Measurements from ENCODE around the gene GNAZ.

Gene GNAZ

DNA sequence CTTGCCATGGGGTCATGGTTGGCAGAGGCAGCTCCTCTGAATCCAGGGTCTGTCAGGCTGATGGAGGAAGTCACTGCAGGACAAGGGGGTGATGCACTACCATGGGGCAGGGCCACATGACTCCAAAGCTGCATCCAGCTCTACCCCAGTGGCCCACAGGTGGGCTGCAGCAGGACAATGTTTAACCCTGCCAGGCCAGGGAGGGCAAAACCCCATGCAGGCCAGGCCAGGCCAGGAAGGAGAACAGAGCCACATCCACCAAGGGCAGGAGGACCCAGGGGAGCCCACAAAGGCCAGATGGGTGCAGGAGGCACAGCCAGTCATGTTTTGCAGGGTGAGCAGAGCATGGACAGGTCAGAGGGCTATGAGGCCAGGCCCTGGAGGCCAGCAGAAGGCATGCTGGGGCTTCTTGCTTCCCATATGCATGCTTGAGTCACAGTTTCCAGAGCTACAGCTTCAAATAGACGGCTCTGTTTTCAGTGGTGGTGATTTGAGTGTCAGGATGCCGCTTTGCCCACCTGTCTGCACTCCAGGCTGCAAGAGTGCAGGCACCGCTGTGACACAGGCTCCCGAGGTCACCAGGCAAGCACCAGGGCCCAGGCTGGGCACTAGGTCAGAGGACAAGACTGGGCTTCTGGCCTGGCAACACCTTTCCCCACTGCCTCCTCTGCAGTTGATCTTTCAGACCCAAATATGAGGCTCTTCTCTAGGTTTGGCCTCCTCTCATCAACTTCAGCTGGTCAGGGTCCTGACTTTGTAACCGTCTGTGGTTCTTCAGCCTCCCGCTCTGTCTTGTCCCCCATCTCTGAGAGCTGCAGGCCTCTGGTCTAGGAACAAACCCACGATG, 48.6 kb downstream of the GNAZ start:
- ChIA-PET CTCF (no interaction called here), POLR2A (interaction anchor here (0.8 kb wide), 1 partner anchor 10 kb away, joined by 4 read pairs; no protein-coding TSS in a partner anchor)
- TF ChIP-seq HDGF (IDR thresholded peaks at IDR 0.05; ENCODE audit: borderline replicate concordance) (no peak), SP1 (IDR thresholded peaks at IDR 0.05) (no peak), LEF1 (IDR thresholded peaks at IDR 0.05; ENCODE audit: borderline replicate concordance) (no peak), ARNT (IDR thresholded peaks at IDR 0.05) (no peak), BHLHE40 (IDR thresholded peaks at IDR 0.05; ENCODE audit: borderline replicate concordance) (no peak), CTBP1 (IDR thresholded peaks at IDR 0.05; ENCODE audit: borderline replicate concordance) (no peak), NFRKB (IDR thresholded peaks at IDR 0.05) (no peak), FOXA1 (IDR thresholded peaks at IDR 0.05) (no peak), L3MBTL2 (conservative IDR thresholded peaks at IDR 0.05) (no peak), ZNF384 (IDR thresholded peaks at IDR 0.05) (no peak), TARDBP (IDR thresholded peaks at IDR 0.05) (no peak), SUZ12 (IDR thresholded peaks at IDR 0.05) (no peak), FOXK2 (IDR thresholded peaks at IDR 0.05) (no peak), ELF4 (IDR thresholded peaks at IDR 0.05) (no peak), FOXM1 (IDR thresholded peaks at IDR 0.05; ENCODE audit: borderline replicate concordance) (no peak)
- TF ChIP-seq, protein P1, sequence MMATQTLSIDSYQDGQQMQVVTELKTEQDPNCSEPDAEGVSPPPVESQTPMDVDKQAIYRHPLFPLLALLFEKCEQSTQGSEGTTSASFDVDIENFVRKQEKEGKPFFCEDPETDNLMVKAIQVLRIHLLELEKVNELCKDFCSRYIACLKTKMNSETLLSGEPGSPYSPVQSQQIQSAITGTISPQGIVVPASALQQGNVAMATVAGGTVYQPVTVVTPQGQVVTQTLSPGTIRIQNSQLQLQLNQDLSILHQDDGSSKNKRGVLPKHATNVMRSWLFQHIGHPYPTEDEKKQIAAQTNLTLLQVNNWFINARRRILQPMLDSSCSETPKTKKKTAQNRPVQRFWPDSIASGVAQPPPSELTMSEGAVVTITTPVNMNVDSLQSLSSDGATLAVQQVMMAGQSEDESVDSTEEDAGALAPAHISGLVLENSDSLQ (IDR thresholded peaks at IDR 0.05), result no peak
- DNase-seq (ENCODE audit: extremely low spot score), result no peak

DNA sequence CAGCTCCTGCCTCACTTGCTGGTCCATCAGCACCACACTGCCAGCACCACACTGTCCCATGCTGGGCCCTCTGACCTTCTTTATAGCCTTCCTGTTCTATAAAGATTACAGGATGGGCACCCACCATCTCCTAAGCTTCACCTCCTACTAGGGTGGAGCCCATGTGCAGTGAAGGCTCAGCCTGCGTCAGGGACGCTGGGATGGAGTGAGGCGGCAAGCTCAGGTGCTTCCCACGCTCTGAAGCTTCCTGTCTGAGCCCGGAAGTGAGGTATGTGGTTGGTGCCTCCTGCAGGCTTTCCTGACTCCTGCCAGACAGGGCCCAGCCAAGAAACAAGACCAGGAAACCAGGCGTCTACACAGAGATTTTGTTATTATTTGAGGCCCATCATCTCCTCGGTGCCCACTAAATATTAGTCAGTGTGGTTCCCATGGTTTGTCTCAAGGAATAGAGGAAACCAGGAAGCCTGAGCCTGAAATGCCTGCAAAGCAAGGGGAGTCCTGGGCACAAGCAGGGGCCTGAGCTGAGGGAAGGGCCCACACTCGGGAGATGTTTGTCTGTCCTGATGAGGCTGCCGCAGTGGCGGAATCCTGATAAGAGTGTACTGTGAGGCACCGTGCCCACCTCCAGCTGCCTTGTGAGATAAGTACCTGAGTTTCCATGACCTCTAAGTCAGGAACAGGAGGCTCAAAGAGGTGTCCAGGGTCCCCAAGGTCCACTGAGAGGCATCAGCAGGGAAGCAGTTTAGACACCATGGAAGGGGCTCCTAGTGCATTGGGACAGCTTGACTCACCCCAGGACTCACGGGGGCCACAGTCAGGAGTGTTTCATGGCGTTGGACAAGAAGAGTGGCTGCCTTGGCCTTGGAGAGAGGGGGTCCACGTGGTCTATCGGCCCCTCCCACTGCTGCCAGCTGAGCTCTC, 49.4 kb downstream of the GNAZ start:
- no peak for DNase-seq (ENCODE audit: extremely low spot score)

DNA sequence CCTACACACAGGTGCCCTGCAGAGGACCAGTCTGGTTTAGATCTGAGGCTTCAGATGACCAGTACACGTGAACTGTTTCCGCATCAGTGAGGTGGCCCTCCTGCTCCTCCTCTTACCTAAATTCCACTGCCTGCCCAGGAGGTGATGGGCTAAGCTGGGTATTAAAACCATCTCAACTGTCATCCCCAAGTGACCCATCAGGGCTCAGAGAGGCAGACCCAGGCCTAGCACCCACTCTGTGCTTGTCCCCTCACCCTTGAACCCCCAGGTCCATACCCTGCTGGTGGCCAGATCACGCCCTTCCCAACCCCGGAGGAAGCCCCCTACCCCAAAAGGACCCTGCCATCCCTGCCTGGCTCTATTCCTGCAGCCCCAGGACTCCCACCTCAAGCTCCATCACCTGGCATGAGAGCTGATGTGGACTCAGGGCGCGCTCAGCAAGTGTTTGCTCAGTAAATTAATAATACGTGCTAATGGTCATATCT, 50.1 kb downstream of the GNAZ start:
- POLR2A ChIA-PET, result interaction anchor here (0.6 kb wide), 1 partner anchor 9 kb away, joined by 3 read pairs; no protein-coding TSS in a partner anchor

More for the DNA sequence above, 49.4 kb downstream of the GNAZ start:
- TF ChIP-seq, protein P1 (IDR thresholded peaks at IDR 0.05), result no peak
- TF ChIP-seq LEF1 (IDR thresholded peaks at IDR 0.05; ENCODE audit: borderline replicate concordance) (no peak), SP1 (IDR thresholded peaks at IDR 0.05) (no peak), ARNT (IDR thresholded peaks at IDR 0.05) (no peak), CTBP1 (IDR thresholded peaks at IDR 0.05; ENCODE audit: borderline replicate concordance) (no peak), ZNF384 (IDR thresholded peaks at IDR 0.05) (no peak), SUZ12 (IDR thresholded peaks at IDR 0.05) (no peak), L3MBTL2 (conservative IDR thresholded peaks at IDR 0.05) (no peak), BHLHE40 (IDR thresholded peaks at IDR 0.05; ENCODE audit: borderline replicate concordance) (no peak), ELF4 (IDR thresholded peaks at IDR 0.05) (no peak), FOXK2 (IDR thresholded peaks at IDR 0.05) (no peak), HDGF (IDR thresholded peaks at IDR 0.05; ENCODE audit: borderline replicate concordance) (no peak), FOXM1 (IDR thresholded peaks at IDR 0.05; ENCODE audit: borderline replicate concordance) (no peak), FOXA1 (IDR thresholded peaks at IDR 0.05) (no peak), TARDBP (IDR thresholded peaks at IDR 0.05) (no peak)
- POLR2A ChIA-PET, result interaction anchor here (0.6 to 0.8 kb wide), 2 partner anchors 10 to 11 kb away, joined by 3 to 4 read pairs; no protein-coding TSS in a partner anchor
- CTCF ChIA-PET, result no interaction called here

DNA sequence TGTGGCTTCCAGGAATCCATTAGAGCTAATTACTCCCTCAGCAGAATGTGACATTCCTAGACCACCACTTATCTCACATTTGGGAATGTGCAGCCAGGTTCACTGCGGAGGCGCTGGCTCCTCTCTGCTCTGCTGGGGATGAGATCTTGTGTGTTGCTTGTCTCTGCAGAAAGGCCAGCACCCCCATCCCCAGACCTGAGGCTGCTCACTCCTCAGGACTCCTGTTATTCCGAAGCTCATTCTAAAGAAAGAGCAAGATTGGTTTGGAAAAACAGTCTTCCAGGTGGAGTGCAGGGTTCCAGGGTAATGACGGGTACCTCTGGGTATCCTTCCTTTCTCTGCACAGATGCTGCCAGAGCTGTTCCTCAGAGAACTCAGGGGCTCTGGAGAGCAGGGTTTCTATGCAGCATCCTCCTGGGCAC, 50.7 kb downstream of the GNAZ start:
- TF ChIP-seq FOXM1 (IDR thresholded peaks at IDR 0.05; ENCODE audit: borderline replicate concordance) (no peak), TARDBP (IDR thresholded peaks at IDR 0.05) (no peak), BHLHE40 (IDR thresholded peaks at IDR 0.05; ENCODE audit: borderline replicate concordance) (no peak), FOXK2 (IDR thresholded peaks at IDR 0.05) (no peak), NFRKB (IDR thresholded peaks at IDR 0.05) (no peak), L3MBTL2 (conservative IDR thresholded peaks at IDR 0.05) (no peak), ARNT (IDR thresholded peaks at IDR 0.05) (no peak), ZNF384 (IDR thresholded peaks at IDR 0.05) (no peak), ELF4 (IDR thresholded peaks at IDR 0.05) (no peak), SP1 (IDR thresholded peaks at IDR 0.05) (no peak), CTBP1 (IDR thresholded peaks at IDR 0.05; ENCODE audit: borderline replicate concordance) (no peak), FOXA1 (IDR thresholded peaks at IDR 0.05) (no peak), SUZ12 (IDR thresholded peaks at IDR 0.05) (no peak)
- TF ChIP-seq, protein P1 (IDR thresholded peaks at IDR 0.05), result no peak
- CTCF ChIA-PET, result interaction anchor here (0.6 kb wide), 2 partner anchors 16 to 350 kb away, joined by 3 read pairs; no protein-coding TSS in a partner anchor
- no peak for DNase-seq (ENCODE audit: extremely low spot score)
- POLR2A ChIA-PET, result no interaction called here

More for the DNA sequence above, 50.1 kb downstream of the GNAZ start:
- TF ChIP-seq SP1 (IDR thresholded peaks at IDR 0.05) (no peak), ELF4 (IDR thresholded peaks at IDR 0.05) (no peak), BHLHE40 (IDR thresholded peaks at IDR 0.05; ENCODE audit: borderline replicate concordance) (no peak), CTBP1 (IDR thresholded peaks at IDR 0.05; ENCODE audit: borderline replicate concordance) (no peak)
- no peak for DNase-seq (ENCODE audit: extremely low spot score)
- CTCF ChIA-PET, result interaction anchor here (0.6 kb wide), 2 partner anchors 15 to 349 kb away, joined by 3 read pairs; no protein-coding TSS in a partner anchor

DNA sequence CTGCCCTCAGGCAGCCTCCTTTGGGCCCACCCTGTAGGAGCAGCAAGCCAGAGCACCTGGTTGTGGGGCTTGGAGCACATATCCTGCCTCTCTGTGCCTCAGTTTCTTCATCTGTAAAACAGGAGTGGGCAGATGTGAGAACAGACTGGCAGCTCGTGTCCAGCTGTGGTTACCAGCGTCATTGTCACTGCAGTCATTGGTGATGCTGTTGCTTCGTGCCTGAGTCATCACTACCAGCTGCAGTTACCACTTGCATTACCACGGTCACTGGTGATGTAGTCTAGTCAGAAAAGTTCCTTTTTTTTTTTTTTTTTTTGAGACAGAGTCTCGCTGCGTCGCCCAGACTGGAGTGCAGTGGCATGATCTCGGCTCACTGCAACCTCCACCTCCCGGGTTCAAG, 51.1 kb downstream of the GNAZ start:
- POLR2A ChIA-PET, result no interaction called here
- TF ChIP-seq SP1 (IDR thresholded peaks at IDR 0.05) (no peak), TARDBP (IDR thresholded peaks at IDR 0.05) (no peak), CTBP1 (IDR thresholded peaks at IDR 0.05; ENCODE audit: borderline replicate concordance) (no peak), ZNF384 (IDR thresholded peaks at IDR 0.05) (no peak), ELF4 (IDR thresholded peaks at IDR 0.05) (no peak), LEF1 (IDR thresholded peaks at IDR 0.05; ENCODE audit: borderline replicate concordance) (no peak), ARNT (IDR thresholded peaks at IDR 0.05) (no peak), BHLHE40 (IDR thresholded peaks at IDR 0.05; ENCODE audit: borderline replicate concordance) (no peak), L3MBTL2 (conservative IDR thresholded peaks at IDR 0.05) (no peak), NFRKB (IDR thresholded peaks at IDR 0.05) (no peak), FOXK2 (IDR thresholded peaks at IDR 0.05) (no peak), SUZ12 (IDR thresholded peaks at IDR 0.05) (no peak), FOXA1 (IDR thresholded peaks at IDR 0.05) (no peak)
- TF ChIP-seq, protein P1 (IDR thresholded peaks at IDR 0.05), result no peak
- CTCF ChIA-PET, result interaction anchor here (1.2 kb wide), 1 partner anchor 162 kb away, joined by 7 read pairs; no protein-coding TSS in a partner anchor

More for the DNA sequence above, 51.1 kb downstream of the GNAZ start:
- DNase-seq (ENCODE audit: extremely low spot score), result no peak

Measured in HEK293T (cell line).